K562 (cell line): ENCODE results near the gene TXNRD2. TPM values are rescaled to one million over a fixed set of nuclear protein-coding genes. Genes with fewer than 3 reads are reported as not detected.

Experiments used
- ARID1B ChIP-seq: fragments of 450-650 bp; IDR thresholded peaks from 2 replicates; pipeline ENCODE4 v1.6.1; 2016; ENCODE audit warnings: antibody characterized with exemption, mild to moderate bottlenecking, inconsistent platforms
- BRD9 ChIP-seq: fragments of 450-650 bp; IDR thresholded peaks from 2 replicates; pipeline ENCODE4 v1.6.1; 2018; ENCODE audit warnings: low read depth; ENCODE audit not compliant: partially characterized antibody
- ETS2 ChIP-seq: IDR thresholded peaks from 2 replicates; pipeline ENCODE4 v1.6.1; 2016; ENCODE audit warnings: borderline replicate concordance, missing genetic modification characterization, mild to moderate bottlenecking, moderate library complexity, missing compliant biosample characterization; ENCODE audit not compliant: poor library complexity, severe bottlenecking
- HLTF ChIP-seq: fragments of 450-650 bp; IDR thresholded peaks from 2 replicates; pipeline ENCODE4 v1.6.1; 2016
- HOXB6 ChIP-seq: fragments of 250-450 bp; sonication (Bioruptor Pico); IDR thresholded peaks from 2 replicates; pipeline ENCODE4 v1.5.1; 2022; ENCODE audit warnings: mild to moderate bottlenecking, borderline replicate concordance
- JUNB ChIP-seq: fragments of 450-650 bp; formaldehyde crosslinking; conservative IDR thresholded peaks from 2 replicates; pipeline ENCODE4 v1.4.0; 2020; ENCODE audit warnings: mild to moderate bottlenecking
- NFIC ChIP-seq: fragments of 450-650 bp; IDR thresholded peaks from 2 replicates; pipeline ENCODE4 v1.6.1; 2017; ENCODE audit warnings: mild to moderate bottlenecking, inconsistent platforms
- POLR2AphosphoS5 ChIP-seq: IDR thresholded peaks from 2 replicates; pipeline ENCODE4 v1.6.1; 2011; ENCODE audit warnings: mild to moderate bottlenecking, low read depth, low read length, moderate library complexity; ENCODE audit not compliant: control insufficient read depth, insufficient read depth
- SRSF3 ChIP-seq: fragments of 200-400 bp; formaldehyde crosslinking; IDR thresholded peaks from 2 replicates; pipeline ENCODE4 v1.6.1; 2016; ENCODE audit warnings: mild to moderate bottlenecking, low read length, moderate library complexity; ENCODE audit not compliant: insufficient read depth
- TAF15 ChIP-seq: fragments of 200-400 bp; formaldehyde crosslinking; IDR thresholded peaks from 2 replicates; pipeline ENCODE4 v1.6.1; 2017; ENCODE audit warnings: mild to moderate bottlenecking, low read depth, low read length, moderate library complexity
- TCFL5 ChIP-seq: fragments of 250-450 bp; sonication (Bioruptor Pico); conservative IDR thresholded peaks from 2 replicates; pipeline ENCODE4 v1.6.1; 2021; ENCODE audit warnings: mild to moderate bottlenecking, moderate library complexity, matching md5 sums
- YY1 ChIP-seq, 3 experiments: IDR thresholded peaks; 2 replicates each; pipeline ENCODE4 v1.6.1; 2011; ENCODE audit warnings: low read length in 2 of 3, mild to moderate bottlenecking in 2 of 3, moderate library complexity in 2 of 3, borderline replicate concordance in 1 of 3, control low read depth in 1 of 3, low read depth in 1 of 3; ENCODE audit not compliant: insufficient read depth in 3 of 3, insufficient replicate concordance in 2 of 3, control insufficient read depth in 1 of 3, insufficient read length in 1 of 3; ENCODE audit errors: extremely low read depth in 1 of 3
- ZNF239 ChIP-seq: fragments of 250-450 bp; sonication (Bioruptor Pico); IDR thresholded peaks from 2 replicates; pipeline ENCODE4 v1.4.0; 2020; ENCODE audit warnings: mild to moderate bottlenecking
- ZNF609 ChIP-seq: sonication (generic); formaldehyde crosslinking; IDR thresholded peaks from 2 replicates; pipeline ENCODE4 v1.8.1; 2023; ENCODE audit warnings: missing genetic modification reagents, mild to moderate bottlenecking, borderline replicate concordance
- polyA plus RNA-seq, 8 experiments: library from polyadenylated mRNA; depleted of rRNA in 4 of 8; stranded (reverse) in 5 of 8; unstranded in 3 of 8; fragments of >200 nt; fragmentation: Nextera tagmentation in 2 of 8; fragmentation: Illumina TruSeq in 1 of 8; extraction: Ambion mirVana in 2 of 8; extraction: Trizol in 1 of 8; gene quantifications; 2 replicates each; pipeline versions ENCODE4 v1.2.1 to v1.2.3, GENCODE V29; 2011 to 2014; ENCODE audit warnings: inconsistent platforms in 1 of 8, missing spikeins in 1 of 8
- total RNA-seq, 7 experiments: library from RNA; depleted of rRNA in 6 of 7; stranded (reverse); fragments of >200 nt in 6 of 7; fragmentation: Illumina TruSeq in 2 of 7; extraction: Trizol in 2 of 7; gene quantifications; 2 replicates each; pipeline versions ENCODE4 v1.2.1 to v1.2.3, GENCODE V29; 2011 to 2021; ENCODE audit warnings: low replicate concordance in 1 of 7
- TF ChIP-seq, protein P1 (sequence below): fragments of 250-450 bp; sonication (Bioruptor Pico); IDR thresholded peaks from 2 replicates; pipeline ENCODE4 v1.5.0; 2021

The TXNRD2 gene
- total and polyA plus RNA-seq, 9 of the 15 experiments (the other 6 are each of a cell fraction or from before 2014, with no cell fraction given), result 3.3 to 80.2 (median 49.4) TPM

DNA sequence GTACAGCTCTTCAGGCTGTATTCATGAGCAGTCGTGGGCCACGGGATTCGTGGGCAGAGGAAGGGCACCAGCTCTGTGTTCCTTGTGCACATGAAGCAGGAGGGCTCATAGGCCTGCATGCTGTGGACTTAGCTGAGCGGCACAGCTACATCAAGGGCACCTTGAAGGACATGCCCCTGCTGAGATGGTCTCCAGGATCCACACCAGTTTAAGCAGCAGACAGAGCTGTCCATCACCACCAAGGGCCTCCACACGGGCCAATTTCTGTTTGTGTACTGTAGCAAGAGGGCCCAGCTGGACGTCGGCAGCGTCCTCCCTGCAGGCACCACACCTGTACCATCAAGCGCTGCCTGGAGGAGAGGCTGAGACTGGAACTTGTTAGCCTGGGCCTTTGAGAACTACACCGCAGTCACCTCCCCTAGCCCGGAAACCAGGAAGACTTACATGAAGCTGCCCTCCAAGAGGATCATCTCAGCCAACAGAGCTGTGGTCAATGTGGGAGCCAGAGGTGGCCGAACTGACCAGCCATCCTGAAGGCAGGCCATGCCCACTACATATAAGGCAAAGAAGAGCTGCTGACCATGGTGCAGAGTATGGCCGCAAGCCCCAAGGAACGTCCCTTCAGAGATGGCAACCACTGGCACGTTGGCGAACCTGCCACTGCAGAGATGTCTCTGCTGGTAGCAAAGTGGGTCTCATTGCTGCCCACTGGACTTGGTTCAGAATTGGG is 54.2 kb downstream of the TXNRD2 start (continued):
- TF ChIP-seq, protein P1, sequence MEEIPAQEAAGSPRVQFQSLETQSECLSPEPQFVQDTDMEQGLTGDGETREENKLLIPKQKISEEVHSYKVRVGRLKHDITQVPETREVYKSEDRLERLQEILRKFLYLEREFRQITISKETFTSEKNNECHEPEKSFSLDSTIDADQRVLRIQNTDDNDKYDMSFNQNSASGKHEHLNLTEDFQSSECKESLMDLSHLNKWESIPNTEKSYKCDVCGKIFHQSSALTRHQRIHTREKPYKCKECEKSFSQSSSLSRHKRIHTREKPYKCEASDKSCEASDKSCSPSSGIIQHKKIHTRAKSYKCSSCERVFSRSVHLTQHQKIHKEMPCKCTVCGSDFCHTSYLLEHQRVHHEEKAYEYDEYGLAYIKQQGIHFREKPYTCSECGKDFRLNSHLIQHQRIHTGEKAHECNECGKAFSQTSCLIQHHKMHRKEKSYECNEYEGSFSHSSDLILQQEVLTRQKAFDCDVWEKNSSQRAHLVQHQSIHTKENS (CRISPR knock-in tag), result no peak
- TF ChIP-seq NFIC, result no peak
- no peak for TF ChIP-seq ZNF609 (CRISPR knock-in tag)
- TF ChIP-seq TAF15, result 0 out of 2 replicates have a peak, but pooled peaks have one; percentile 67
- TF ChIP-seq POLR2AphosphoS5, result no peak
- TF ChIP-seq SRSF3, result no peak
- no peak for TF ChIP-seq HLTF
- no peak for TF ChIP-seq HOXB6 (CRISPR knock-in tag)
- TF ChIP-seq JUNB (CRISPR knock-in tag), result no peak
- TF ChIP-seq YY1 (IDR thresholded peaks at IDR 0.05; ENCODE audit: borderline replicate concordance in 1 of 3, control insufficient read depth in 1 of 3, extremely low read depth in 1 of 3, insufficient read depth in 3 of 3, insufficient read length in 1 of 3, insufficient replicate concordance in 2 of 3, low read depth in 1 of 3, low read length in 2 of 3), result no peak
- no peak for TF ChIP-seq ZNF239 (CRISPR knock-in tag)
- TF ChIP-seq ARID1B, result no peak
- no peak for TF ChIP-seq BRD9
- TF ChIP-seq TCFL5 (CRISPR knock-in tag), result no peak
- no peak for TF ChIP-seq ETS2 (tag)
